GM12874 (cell line): ENCODE data around the gene CD96.

ENCODE experiments used
- CTCF ChIP-seq: IDR thresholded peaks from 2 replicates; pipeline ENCODE4 v1.5.1; 2011; ENCODE audit warnings: low read depth, mild to moderate bottlenecking, control low read depth, low read length, moderate library complexity; ENCODE audit not compliant: insufficient read depth

The CD96 gene

GRCh38 chr3:111701292-111701906, 159.4 kb downstream of the CD96 start:
- no peak for TF ChIP-seq CTCF
